Activated CD4-positive, alpha-beta T cell treated with anti-CD3 and anti-CD28 coated beads for 1 hour (primary cell): ENCODE results near the gene SOX11.

Experiments
- DNase-seq: peaks from one replicate; pipeline ENCODE4 v3.0.0-alpha.2; 2020

SOX11 gene

GRCh38 chr2:5725072-5725471 lies 32.9 kb downstream of the SOX11 start:
- DNase-seq: no peak

GRCh38 chr2:5725794-5726463 lies 33.7 kb downstream of the SOX11 start:
- DNase-seq: no peak

GRCh38 chr2:5727235-5727634 lies 35.1 kb downstream of the SOX11 start:
- no peak for DNase-seq

GRCh38 chr2:5729416-5729815 lies 37.2 kb downstream of the SOX11 start:
- no peak for DNase-seq

- no peak for DNase-seq
These were observed 38.2 kb downstream of the SOX11 start for GRCh38 chr2:5730386-5730785.

GRCh38 chr2:5734859-5735520 lies 42.8 kb downstream of the SOX11 start:
- no peak for DNase-seq

GRCh38 chr2:5735521-5735861 lies 43.3 kb downstream of the SOX11 start:
- no peak for DNase-seq

- no peak for DNase-seq
These were observed 43.9 kb downstream of the SOX11 start for GRCh38 chr2:5736050-5736449.

- no peak for DNase-seq
These were observed 44.7 kb downstream of the SOX11 start for GRCh38 chr2:5736886-5737285.

GRCh38 chr2:5740053-5740452 lies 47.9 kb downstream of the SOX11 start:
- no peak for DNase-seq

- no peak for DNase-seq
These were observed 48.6 kb downstream of the SOX11 start for GRCh38 chr2:5740817-5741216.

- no peak for DNase-seq
These were observed 49.1 kb downstream of the SOX11 start for GRCh38 chr2:5741242-5741641.

- DNase-seq: no peak
These were observed 49.9 kb downstream of the SOX11 start for GRCh38 chr2:5742126-5742525.

- DNase-seq: no peak
These were observed 56.2 kb downstream of the SOX11 start for GRCh38 chr2:5748391-5748790.

- no peak for DNase-seq
These were observed 56.8 kb downstream of the SOX11 start for GRCh38 chr2:5748946-5749345.

GRCh38 chr2:5749347-5749746 lies 57.2 kb downstream of the SOX11 start:
- no peak for DNase-seq
